NCI-H2171 (cell line): ENCODE data around the gene PSMA1.
A peak's percentile ranks its signal among the peaks of the same experiment; 100 is the strongest.

Source experiments
- DNase-seq: peaks from one replicate; lab custom pipeline; 2025; lab: John Stamatoyannopoulos, UW

PSMA1 gene

GRCh38 chr11:14529951-14530350 is 9.8 kb upstream of the PSMA1 start:
- DNase-seq = no peak

- no peak for DNase-seq
Observed at GRCh38 chr11:14529321-14529720, 9.1 kb upstream of the PSMA1 start.

GRCh38 chr11:14522801-14523200 is 2.6 kb upstream of the PSMA1 start:
- DNase-seq = no peak

DNA sequence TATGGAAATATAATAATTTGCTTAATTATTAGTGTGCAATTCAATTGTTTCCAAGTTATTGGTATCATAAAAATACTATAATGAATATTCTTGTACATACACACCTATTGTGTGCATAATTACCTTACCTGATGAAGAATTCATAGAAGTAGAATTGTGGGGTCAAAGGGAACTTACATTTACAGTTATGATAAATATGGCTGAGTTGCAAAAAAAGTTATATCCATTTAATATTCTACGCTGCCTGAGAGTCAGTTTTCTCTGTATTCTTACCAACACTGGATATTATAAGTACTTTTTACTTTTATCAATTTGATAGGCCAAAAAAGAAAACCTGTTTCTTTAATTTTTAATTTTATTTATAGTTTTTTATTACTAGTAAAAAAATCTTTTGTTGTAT is 2.1 kb upstream of the PSMA1 start:
- DNase-seq = no peak

DNA sequence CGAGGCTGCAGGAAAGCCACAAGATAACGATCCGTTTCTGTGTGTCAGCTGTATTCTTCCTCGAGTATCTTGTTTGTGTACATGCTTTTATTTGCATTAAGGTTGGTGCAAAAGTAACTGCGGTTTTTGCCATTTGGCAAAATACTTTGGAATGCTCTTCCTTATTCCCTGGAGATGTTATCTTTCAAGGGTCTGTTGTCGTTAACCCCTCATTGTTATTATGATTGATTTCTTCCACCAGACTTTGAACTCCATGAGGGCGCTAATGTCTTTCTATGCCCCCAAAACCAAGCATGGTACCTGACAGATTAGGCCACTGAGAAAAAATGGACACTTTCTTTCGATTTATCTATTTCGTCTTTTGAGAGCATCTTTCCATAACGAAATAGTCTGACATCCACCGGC is 563 bp upstream of the PSMA1 start:
- no peak for DNase-seq

DNA sequence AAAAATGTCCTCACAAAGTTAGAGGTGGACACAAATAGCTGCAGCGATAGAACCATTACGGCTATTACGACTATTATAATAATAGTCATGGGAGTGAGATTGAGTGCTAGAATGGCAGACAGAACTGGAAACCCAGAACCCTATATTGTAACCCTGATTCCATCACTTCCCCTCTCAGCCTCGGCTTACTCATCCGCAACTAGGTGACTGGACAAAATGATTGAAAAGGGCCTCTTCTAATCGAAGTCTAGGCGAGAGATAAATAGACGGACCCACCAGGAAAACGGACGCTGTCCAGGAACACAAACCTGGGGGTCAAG is 629 bp downstream of the PSMA1 start:
- no peak for DNase-seq

- DNase-seq = no peak
Observed at GRCh38 chr11:14518820-14519219, 1.4 kb downstream of the PSMA1 start.

DNA sequence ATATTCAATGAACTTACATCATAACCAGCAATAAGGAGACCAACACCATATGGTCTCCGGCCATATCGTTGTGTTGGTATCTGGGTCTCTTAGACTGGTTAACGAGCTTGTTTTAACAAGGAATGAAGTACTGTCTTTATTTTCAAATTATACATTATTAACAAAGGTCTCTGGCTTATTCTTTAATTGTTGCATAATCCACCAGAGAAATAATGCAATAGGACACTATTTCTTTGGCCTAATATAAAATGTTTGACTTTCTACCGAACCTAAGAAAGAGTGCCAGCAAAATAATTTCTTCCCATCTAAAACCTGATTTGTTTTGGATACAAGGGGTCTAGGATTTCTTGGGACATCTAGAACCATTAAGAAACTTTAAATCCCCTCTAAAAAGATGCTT is 6.4 kb downstream of the PSMA1 start:
- no peak for DNase-seq

DNA sequence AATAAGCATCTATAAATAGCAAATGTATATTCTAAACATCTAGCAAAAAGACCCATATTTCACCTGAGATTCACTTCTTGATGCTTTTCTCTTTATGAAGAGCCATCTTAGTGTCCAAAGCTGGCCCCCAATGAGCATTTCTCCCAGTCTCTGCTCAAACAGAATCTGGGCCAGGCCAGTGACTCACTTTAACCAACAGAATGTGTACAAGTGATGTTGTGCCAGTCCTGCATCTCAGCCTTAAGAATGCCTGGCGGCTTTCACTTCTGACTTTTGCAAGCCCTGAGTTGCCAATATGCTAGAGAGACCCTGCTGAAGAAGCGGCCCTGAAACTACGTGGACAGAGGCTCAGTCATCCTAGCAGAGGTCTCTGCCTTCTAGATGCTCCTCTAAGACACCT is 13.7 kb downstream of the PSMA1 start:
- no peak for DNase-seq

DNA sequence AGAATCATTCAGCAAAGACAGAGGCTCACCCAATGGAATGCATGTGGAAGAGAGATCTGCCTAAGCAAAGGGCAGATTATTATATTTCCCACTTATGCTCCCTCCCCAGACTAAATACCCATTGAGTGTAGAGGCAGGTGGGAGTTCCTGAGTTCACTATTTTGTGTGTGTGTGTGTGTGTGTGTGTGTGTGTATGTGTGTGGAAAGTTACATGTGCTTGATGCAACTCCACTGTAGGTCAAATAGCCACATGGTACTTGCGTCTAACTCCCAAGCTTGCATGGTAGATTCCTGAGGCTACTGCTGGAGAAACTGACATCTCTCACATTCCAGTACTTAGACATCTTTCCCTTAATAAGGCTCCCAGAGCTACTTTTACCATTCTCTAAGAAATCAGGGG is 17.2 kb downstream of the PSMA1 start:
- DNase-seq = no peak

- no peak for DNase-seq
Observed at GRCh38 chr11:14502039-14502438, 18.1 kb downstream of the PSMA1 start.

GRCh38 chr11:14500181-14500651 is 20.0 kb downstream of the PSMA1 start:
- DNase-seq = no peak

- peak; percentile 56 for DNase-seq
Observed at GRCh38 chr11:14499560-14500180, 20.5 kb downstream of the PSMA1 start, which contains the start of gene COPB1. TSS of gene COPB1 (minus strand) at chr11:14499811. CDS start at chr11:14498928, 883 bp downstream.

DNA sequence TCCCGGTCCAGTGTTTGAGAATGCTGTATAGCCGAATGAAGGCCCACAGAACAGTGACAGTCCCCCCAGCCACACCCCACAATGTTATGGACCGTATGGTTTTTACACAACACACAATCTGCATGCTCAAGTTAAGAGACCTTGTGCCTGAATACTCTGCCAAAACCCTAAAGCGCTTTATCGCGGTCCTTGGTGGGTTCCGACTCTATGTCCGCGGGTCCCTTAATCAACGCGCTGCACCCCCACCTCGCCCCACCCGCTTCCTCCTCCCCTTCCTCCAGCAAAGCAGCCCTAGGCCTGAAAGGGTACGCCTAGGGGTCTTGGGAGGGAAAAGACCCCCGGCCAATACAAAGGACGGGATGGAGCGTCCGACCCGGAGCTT is 21.0 kb downstream of the PSMA1 start:
- DNase-seq = no peak

GRCh38 chr11:14480716-14481115 is 39.5 kb downstream of the PSMA1 start:
- DNase-seq = no peak

GRCh38 chr11:14471127-14471526 is 49.1 kb downstream of the PSMA1 start:
- DNase-seq = no peak

DNA sequence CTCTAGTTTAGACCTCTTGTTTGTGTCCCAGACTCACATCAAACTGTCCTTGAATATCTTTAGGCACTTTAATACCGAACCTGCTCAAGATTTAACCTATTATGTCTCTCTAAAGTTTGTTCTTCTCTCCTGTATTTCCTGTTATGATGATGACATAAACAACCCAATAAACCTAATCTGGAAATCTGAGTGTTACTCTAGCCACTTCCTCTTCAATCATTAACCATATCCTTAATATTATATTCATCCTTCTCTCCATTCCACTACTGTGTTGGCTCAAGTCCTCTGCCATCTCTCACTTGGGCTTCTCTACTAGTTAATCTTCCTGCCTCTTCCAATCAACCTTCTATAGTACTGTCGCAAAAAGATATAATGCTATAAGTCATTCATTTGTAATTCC is 56.6 kb downstream of the PSMA1 start:
- DNase-seq = no peak

- no peak for DNase-seq
Observed at GRCh38 chr11:14460147-14460546, 60.0 kb downstream of the PSMA1 start.

DNA sequence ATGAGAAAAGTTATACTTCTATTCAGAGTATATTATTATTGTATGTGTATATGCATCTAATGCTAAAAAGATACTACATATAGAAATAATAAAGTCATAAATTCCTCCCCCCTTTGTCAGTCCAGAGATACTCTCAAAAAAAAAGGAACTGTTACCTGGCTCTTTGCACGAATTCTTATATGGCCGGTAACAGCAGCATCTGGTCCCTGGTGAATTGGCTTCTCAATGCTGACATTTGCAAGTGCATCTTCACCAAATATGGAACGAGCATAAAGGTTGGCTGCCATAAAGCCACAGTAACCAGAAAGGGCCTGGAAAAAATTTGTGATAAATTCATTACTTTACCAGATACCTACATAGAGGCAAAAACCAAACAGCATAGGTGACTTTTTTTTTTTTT is 61.8 kb downstream of the PSMA1 start:
- no peak for DNase-seq

GRCh38 chr11:14455648-14456430 is 64.3 kb downstream of the PSMA1 start:
- no peak for DNase-seq
